B cell (primary cell): ENCODE measurements around the gene PPP1R2. TPM values are rescaled to one million over a fixed set of nuclear protein-coding genes. Genes with fewer than 3 reads are reported as not detected.

Source experiments
- ATAC-seq: fragments of 200-7000 bp; cut with Tn5 transposase; one replicate; pipeline ENCODE4 v1.10.0; 2021; ENCODE audit warnings: low read depth, mild to moderate bottlenecking, moderate number of reproducible peaks, moderate library complexity
- CTCF ChIA-PET: fragments of 350-600 bp; sonication (Branson Sonifier 250); formaldehyde crosslinking; loops from one replicate; lab custom pipeline; 2021; ENCODE audit warnings: antibody characterized with exemption, inconsistent platforms; lab: Charles Lee
- POLR2A ChIA-PET: fragments of 350-600 bp; sonication (Branson Sonifier 250); formaldehyde crosslinking; loops from one replicate; lab custom pipeline; 2021; ENCODE audit warnings: antibody characterized with exemption; lab: Charles Lee
- DNase-seq: peaks from one replicate; pipeline ENCODE4 v3.0.0; 2013
- H2AFZ ChIP-seq: 2 replicates; pipeline ENCODE4 v1.6.1; 2012; ENCODE audit warnings: mild to moderate bottlenecking, low read depth, low read length; ENCODE audit not compliant: insufficient read depth, poor library complexity, severe bottlenecking
- H3K27ac ChIP-seq, 2 donors: 1 replicate in 1 of 2; 2 replicates in 1 of 2; pipeline ENCODE4 v1.5.1; 2012 to 2013; ENCODE audit warnings: low read length in 2 of 2, mild to moderate bottlenecking in 2 of 2, moderate library complexity in 1 of 2
- H3K27me3 ChIP-seq, 4 experiments: fragments of 200-600 bp in 1 of 4; sonication (generic) in 1 of 4; replicated peaks in 1 of 4; 1 replicate in 2 of 4; 2 replicates in 2 of 4; pipeline versions ENCODE4 v1.6.1 to v1.7.0; 2013 to 2016; ENCODE audit warnings: low read length in 3 of 4, mild to moderate bottlenecking in 2 of 4, mixed read lengths in 1 of 4, moderate library complexity in 1 of 4; ENCODE audit not compliant: insufficient read depth in 4 of 4, control insufficient read depth in 3 of 4; ENCODE audit errors: control extremely low read depth in 1 of 4
- H3K36me3 ChIP-seq, 2 experiments: replicated peaks in 1 of 2; 1 replicate in 1 of 2; 2 replicates in 1 of 2; pipeline versions ENCODE4 v1.6.1 to v1.7.1; 2013; ENCODE audit warnings: low read length in 1 of 2; ENCODE audit not compliant: insufficient read depth in 2 of 2, control insufficient read depth in 1 of 2; ENCODE audit errors: control extremely low read depth in 1 of 2, extremely low read depth in 1 of 2
- H3K4me1 ChIP-seq, 2 donors: fragments of 200-600 bp in 1 of 2; sonication (generic) in 1 of 2; 1 replicate in 1 of 2; 2 replicates in 1 of 2; pipeline versions ENCODE4 v1.5.1 to v1.6.1; 2013 to 2017; ENCODE audit warnings: low read length in 2 of 2; ENCODE audit not compliant: control insufficient read depth in 2 of 2, insufficient read depth in 2 of 2
- H3K4me2 ChIP-seq: replicated peaks from 2 replicates; pipeline ENCODE3; 2012; ENCODE audit warnings: mild to moderate bottlenecking, low read depth, low read length; ENCODE audit not compliant: poor library complexity, severe bottlenecking
- H3K4me3 ChIP-seq, 5 experiments: fragments of 200-600 bp in 1 of 5; sonication (generic) in 1 of 5; 1 replicate in 3 of 5; 2 replicates in 2 of 5; pipeline versions ENCODE4 v1.5.1 to v1.7.0; 2011 to 2016; ENCODE audit warnings: low read length in 4 of 5, mild to moderate bottlenecking in 4 of 5, low read depth in 2 of 5, control low read depth in 1 of 5, moderate library complexity in 1 of 5; ENCODE audit not compliant: insufficient read depth in 1 of 5; ENCODE audit errors: control extremely low read depth in 1 of 5, extremely low read depth in 1 of 5
- H3K79me2 ChIP-seq: fragments of 200-600 bp; sonication (generic); one replicate; pipeline ENCODE4 v1.6.0; 2016; ENCODE audit warnings: low read length; ENCODE audit not compliant: control insufficient read depth, insufficient read depth
- H3K9ac ChIP-seq: fragments of 200-600 bp; sonication (generic); 2 replicates; pipeline ENCODE4 v1.6.1; 2017; ENCODE audit warnings: mild to moderate bottlenecking, low read length, moderate library complexity
- H3K9me3 ChIP-seq, 3 donors: one replicate each; pipeline versions ENCODE4 v1.6.1 to v1.7.1; 2013; ENCODE audit warnings: low read length in 2 of 3; ENCODE audit not compliant: control insufficient read depth in 2 of 3, insufficient read depth in 1 of 3; ENCODE audit errors: control extremely low read depth in 1 of 3
- H4K20me1 ChIP-seq: 2 replicates; pipeline ENCODE4 v1.6.0; 2012; ENCODE audit warnings: mild to moderate bottlenecking, low read length; ENCODE audit not compliant: insufficient read depth, control insufficient read depth, poor library complexity, severe bottlenecking
- H3K27ac Mint-ChIP-seq: one replicate; pipeline ENCODE4 v1.8.0; 2021; ENCODE audit warnings: mixed read lengths
- H3K27me3 Mint-ChIP-seq: one replicate; pipeline ENCODE4 v1.8.0; 2021; ENCODE audit warnings: mixed read lengths
- H3K4me1 Mint-ChIP-seq: one replicate; pipeline ENCODE4 v1.8.0; 2021; ENCODE audit warnings: mixed read lengths
- H3K4me3 Mint-ChIP-seq: one replicate; pipeline ENCODE4 v1.8.0; 2021; ENCODE audit warnings: mixed read lengths
- H3K9me3 Mint-ChIP-seq: one replicate; pipeline ENCODE4 v1.8.0; 2022; ENCODE audit warnings: mixed read lengths; ENCODE audit not compliant: insufficient read depth
- CTCF ChIP-seq: fragments of 200-600 bp; IDR thresholded peaks from one replicate; pipeline ENCODE4 v1.8.0; 2022; ENCODE audit warnings: antibody characterized with exemption, mild to moderate bottlenecking
- EZH2 ChIP-seq: IDR thresholded peaks from 2 replicates; pipeline ENCODE4 v1.6.1; 2012; ENCODE audit warnings: borderline replicate concordance, low read depth, mild to moderate bottlenecking, moderate library complexity, low read length; ENCODE audit not compliant: insufficient read depth, poor library complexity, severe bottlenecking
- WGBS: methylation state at CpG from one replicate; pipeline ENCODE4 v1.1.5; 2013; ENCODE audit warnings: missing lambda C conversion rate; ENCODE audit not compliant: insufficient coverage; 5-methylcytosine and 5-hydroxymethylcytosine counted together
- intact Hi-C: fragments of 100-400 bp; cut with micrococcal nuclease; formaldehyde crosslinking; loops from one replicate; pipeline ENCODE4 v1.10.0; 2022
- polyA plus RNA-seq: library from polyadenylated mRNA; depleted of rRNA; stranded (reverse); fragments of >200 nt; gene quantifications from 2 replicates; pipeline ENCODE4 v1.2.3, GENCODE V29; 2012
- total RNA-seq, 2 donors: library from RNA; stranded (reverse); fragments of 120-200 nt in 1 of 2; gene quantifications; 1 replicate in 1 of 2; 2 replicates in 1 of 2; pipeline versions ENCODE4 v1.2.3 to v1.2.4, GENCODE V29; 2013 to 2022

The PPP1R2 gene
- total and polyA plus RNA-seq, 2 donors (not counting 1 experiment from before 2014, with no cell fraction given), result 39.1 to 73.8 TPM

GRCh38 chr3:195571361-195571760 is 28.2 kb upstream of the PPP1R2 start:
- intact Hi-C loops, result no loop called here
- Mint-ChIP-seq H3K4me3 (no peak overlapping the region), H3K27ac (no peak overlapping the region), H3K9me3 (no peaks in the 10 kb centered on the region), H3K4me1 (peaks cover 23% of the 10 kb centered on the region), H3K27me3 (peaks cover 5% of the 10 kb centered on the region)
- Histone ChIP-seq H3K9me3 (no peaks in the 10 kb centered on the region), H3K4me2 (no peak overlapping the region), H3K4me3 (no peak overlapping the region), H4K20me1 (no peaks in the 10 kb centered on the region), H3K27me3 (no peaks in the 10 kb centered on the region), H2AFZ (no peak overlapping the region), H3K36me3 (no peaks in the 10 kb centered on the region), H3K4me1 (peaks cover 0 to 20% of the 10 kb centered on the region in 2 donors), H3K9ac (no peak overlapping the region), H3K27ac (no peak overlapping the region), H3K79me2 (no peaks in the 10 kb centered on the region)
- ATAC-seq, result no peak
- CTCF ChIA-PET, result no interaction called here
- 97% methylated on average over 3 of the region's 6 CpGs for WGBS
- POLR2A ChIA-PET, result no interaction called here
- DNase-seq, result no peak
- TF ChIP-seq CTCF (no peak), EZH2 (no peak)

GRCh38 chr3:195570912-195571311 is 27.8 kb upstream of the PPP1R2 start:
- Histone ChIP-seq H3K79me2 (no peaks in the 10 kb centered on the region), H3K27ac (no peak overlapping the region), H3K36me3 (no peaks in the 10 kb centered on the region), H3K4me3 (no peak overlapping the region), H2AFZ (no peak overlapping the region), H3K27me3 (peaks cover 0 to 4% (median 0%) of the 10 kb centered on the region in 4 experiments), H3K4me1 (peaks cover 0 to 20% of the 10 kb centered on the region in 2 donors), H3K9ac (no peak overlapping the region), H3K9me3 (no peaks in the 10 kb centered on the region), H4K20me1 (no peaks in the 10 kb centered on the region), H3K4me2 (no peak overlapping the region)
- Mint-ChIP-seq H3K27me3 (peaks cover 5% of the 10 kb centered on the region), H3K9me3 (no peaks in the 10 kb centered on the region), H3K4me1 (peaks cover 23% of the 10 kb centered on the region), H3K4me3 (no peak overlapping the region), H3K27ac (no peak overlapping the region)
- DNase-seq (no peak), ATAC-seq (no peak)
- TF ChIP-seq CTCF (no peak), EZH2 (no peak)
- WGBS, result 97% methylated on average over 8 of the region's 9 CpGs
- ChIA-PET CTCF (no interaction called here), POLR2A (no interaction called here)
- intact Hi-C loops, result no loop called here
